Lung (tissue), 12 donors: Measurements from ENCODE around the gene METAP2. TPM values are rescaled to one million over a fixed set of nuclear protein-coding genes. Genes with fewer than 3 reads are reported as not detected.

Experiments
- ATAC-seq: fragments of 200-7000 bp; cut with Tn5 transposase; one replicate; pipeline ENCODE4 v1.9.1; 2020; ENCODE audit warnings: moderate number of reproducible peaks; ENCODE audit not compliant: insufficient read depth, low FRiP score
- DNase-seq, 3 donors: peaks; one replicate each; pipeline ENCODE4 v3.0.0-alpha.2; 2013 to 2017
- H3K27ac ChIP-seq, 2 donors: one replicate each; pipeline ENCODE4 v1.5.1; 2013; ENCODE audit warnings: mild to moderate bottlenecking in 2 of 2, moderate library complexity in 2 of 2, control low read depth in 1 of 2, inconsistent platforms in 1 of 2, low read depth in 1 of 2, low read length in 1 of 2
- H3K27me3 ChIP-seq, 3 donors: one replicate each; pipeline ENCODE4 v1.5.1; 2013; ENCODE audit warnings: low read length in 2 of 3; ENCODE audit not compliant: control insufficient read depth in 3 of 3, insufficient read depth in 3 of 3
- H3K36me3 ChIP-seq, 4 donors: one replicate each; pipeline ENCODE4 v1.5.1; 2013; ENCODE audit warnings: low read length in 4 of 4, mild to moderate bottlenecking in 1 of 4, moderate library complexity in 1 of 4; ENCODE audit not compliant: control insufficient read depth in 4 of 4, insufficient read depth in 4 of 4
- H3K4me1 ChIP-seq, 5 donors: one replicate each; pipeline ENCODE4 v1.5.1; 2013; ENCODE audit warnings: low read length in 5 of 5, mild to moderate bottlenecking in 2 of 5, moderate library complexity in 1 of 5; ENCODE audit not compliant: control insufficient read depth in 5 of 5, insufficient read depth in 5 of 5
- H3K4me3 ChIP-seq: one replicate; pipeline ENCODE4 v1.5.1; 2013; ENCODE audit warnings: mild to moderate bottlenecking, control low read depth, moderate library complexity
- H3K9ac ChIP-seq, 2 donors: one replicate each; pipeline ENCODE4 v1.5.1; 2013; ENCODE audit warnings: low read length in 2 of 2, control low read depth in 1 of 2; ENCODE audit not compliant: insufficient read depth in 1 of 2
- H3K9me3 ChIP-seq, 4 donors: one replicate each; pipeline ENCODE4 v1.5.1; 2013; ENCODE audit warnings: low read length in 3 of 4, mild to moderate bottlenecking in 1 of 4, moderate library complexity in 1 of 4; ENCODE audit not compliant: control insufficient read depth in 4 of 4, insufficient read depth in 3 of 4
- CTCF ChIP-seq: IDR thresholded peaks from 2 replicates; pipeline ENCODE4 v1.5.1; 2012; ENCODE audit warnings: mild to moderate bottlenecking; ENCODE audit errors: control extremely low read depth, extremely low read depth
- WGBS, 2 donors: extraction: QIAGEN DNeasy Blood & Tissue Kit; methylation state at CpG; one replicate each; pipeline ENCODE4 v1.1.7; 2013; 5-methylcytosine and 5-hydroxymethylcytosine counted together
- polyA plus RNA-seq, 2 donors: library from polyadenylated mRNA; stranded (reverse); fragments of 200-250 nt; gene quantifications; one replicate each; pipeline ENCODE4 v1.2.1, GENCODE V29; 2013
- total RNA-seq, 2 donors: library from RNA; depleted of rRNA in 1 of 2; stranded (reverse); fragments of >200 nt in 1 of 2; gene quantifications; one replicate each; pipeline ENCODE4 v1.2.1, GENCODE V29; 2014 to 2021
- donor health status: control.
- donor health status: control.
- donor health status: Bipolar disorder and iron deficiency.
- donor health status: healthy.
- donor health status: DM: yes; HTN: yes; CAD: no.

The METAP2 gene
- total and polyA plus RNA-seq, 4 donors, result 49.1 to 60.4 (median 51.4) TPM

- DNase-seq (no peak), ATAC-seq (no peak)
- H3K4me3 ChIP-seq, result no peak within 1 kb of the TSS
- H3K9me3 ChIP-seq, result peaks cover 0 to 5% (median 3%) of the 10 kb centered on the region in 4 donors
- no peaks in the 10 kb centered on the region for H3K36me3 ChIP-seq
- H3K4me1 ChIP-seq, result peaks cover 0 to 6% (median 2%) of the 10 kb centered on the region in 5 donors
- no peak for TF ChIP-seq CTCF
- no peak within 1 kb of the TSS for H3K9ac ChIP-seq
- H3K27ac ChIP-seq, result no peak within 1 kb of the TSS
- 62 to 65% methylated on average over 9 of the region's 9 CpGs for WGBS, 2 donors
- peaks cover 0 to 50% (median 44%) of the 10 kb centered on the region in 3 donors for H3K27me3 ChIP-seq
Observed at GRCh38 chr12:95551305-95551704, 77.4 kb downstream of the METAP2 start, which contains the start of gene USP44. Gene USP44 (minus strand): TSS chr12:95551476. CDS start chr12:95534256, 17,220 bp downstream.

- DNase-seq (no peak), ATAC-seq (no peak)
- Histone ChIP-seq H3K9ac (no peak overlapping the region), H3K4me1 (peaks cover 0 to 6% (median 1%) of the 10 kb centered on the region in 5 donors), H3K36me3 (no peaks in the 10 kb centered on the region), H3K9me3 (peaks cover 0 to 5% (median 3%) of the 10 kb centered on the region in 4 donors), H3K4me3 (no peak overlapping the region), H3K27ac (no peak overlapping the region), H3K27me3 (peaks cover 0 to 43% (median 41%) of the 10 kb centered on the region in 3 donors)
- WGBS, 2 donors, result 72 to 74% methylated on average over 7 of the region's 7 CpGs
- TF ChIP-seq CTCF, result no peak
Observed at GRCh38 chr12:95551913-95552516, 78.1 kb downstream of the METAP2 start.

GRCh38 chr12:95553197-95553943 lies 79.4 kb downstream of the METAP2 start:
- TF ChIP-seq CTCF, result no peak
- Histone ChIP-seq H3K9ac (no peak overlapping the region), H3K27ac (no peak overlapping the region), H3K9me3 (peaks cover 0 to 5% (median 3%) of the 10 kb centered on the region in 4 donors), H3K4me1 (no peaks in the 10 kb centered on the region), H3K4me3 (no peak overlapping the region), H3K36me3 (no peaks in the 10 kb centered on the region), H3K27me3 (peaks cover 0 to 33% (median 30%) of the 10 kb centered on the region in 3 donors)
- no peak for DNase-seq
- ATAC-seq, result no peak
- 64 to 80% methylated on average over 5 of the region's 5 CpGs for WGBS, 2 donors
